A549 (cell line): ENCODE results near the gene TRAF3.

Experiments used
- CBX8 ChIP-seq: fragments of 200-600 bp; sonication (generic); IDR thresholded peaks from 2 replicates; pipeline ENCODE4 v1.6.1; 2016
- CEBPB ChIP-seq, 2 experiments: fragments of >200 bp in 1 of 2; sonication (Bioruptor Twin) in 1 of 2; formaldehyde crosslinking in 1 of 2; IDR thresholded peaks; 2 replicates each; pipeline ENCODE4 v1.6.1; 2012 to 2016
- CHD2 ChIP-seq: fragments of 150-350 bp; IDR thresholded peaks from 2 replicates; pipeline ENCODE4 v1.6.1; 2014; ENCODE audit warnings: low read length; ENCODE audit not compliant: partially characterized antibody
- CTCF ChIP-seq: fragments of >200 bp; sonication (Bioruptor Twin); formaldehyde crosslinking; IDR thresholded peaks from 3 replicates; pipeline ENCODE4 v1.5.1; 2016
- FOXS1 ChIP-seq: fragments of 250-450 bp; sonication (Bioruptor Pico); IDR thresholded peaks from 2 replicates; pipeline ENCODE4 v1.5.0; 2020; ENCODE audit warnings: mild to moderate bottlenecking, moderate library complexity
- HES2 ChIP-seq: fragments of >200 bp; sonication (Bioruptor Twin); formaldehyde crosslinking; IDR thresholded peaks from 2 replicates; pipeline ENCODE4 v1.6.1; 2016
- JUN ChIP-seq, 2 experiments: fragments of >200 bp; sonication (Bioruptor Twin); formaldehyde crosslinking; IDR thresholded peaks; 2 replicates in 1 of 2; 3 replicates in 1 of 2; pipeline ENCODE4 v1.6.1; 2016 to 2017
- JUNB ChIP-seq: fragments of >200 bp; sonication (Bioruptor Twin); formaldehyde crosslinking; IDR thresholded peaks from 2 replicates; pipeline ENCODE4 v1.6.1; 2016
- MAX ChIP-seq: IDR thresholded peaks from 2 replicates; pipeline ENCODE4 v1.6.1; 2012
- MYC ChIP-seq: IDR thresholded peaks from 2 replicates; pipeline ENCODE4 v1.6.1; 2012; ENCODE audit warnings: mild to moderate bottlenecking, inconsistent platforms, low read length, improper control_type of control experiment, borderline replicate concordance
- POLR2AphosphoS2 ChIP-seq: conservative IDR thresholded peaks from 2 replicates; pipeline ENCODE4 v1.6.1; 2012; ENCODE audit warnings: low read length, improper control_type of control experiment, inconsistent platforms
- RAD21 ChIP-seq, 2 experiments: fragments of >200 bp in 1 of 2; sonication (Bioruptor Twin) in 1 of 2; formaldehyde crosslinking in 1 of 2; IDR thresholded peaks in 1 of 2; conservative IDR thresholded peaks in 1 of 2; 2 replicates in 1 of 2; 3 replicates in 1 of 2; pipeline ENCODE4 v1.6.1; 2012 to 2018; ENCODE audit warnings: inconsistent platforms in 1 of 2
- RARB ChIP-seq: fragments of 250-450 bp; sonication (Bioruptor Pico); IDR thresholded peaks from 2 replicates; pipeline ENCODE4 v1.8.0; 2021; ENCODE audit warnings: mild to moderate bottlenecking, moderate library complexity
- ZC3H11A ChIP-seq: fragments of 450-650 bp; IDR thresholded peaks from 2 replicates; pipeline ENCODE4 v1.6.1; 2014; ENCODE audit warnings: antibody characterized with exemption, mild to moderate bottlenecking

- TF ChIP-seq CTCF (no peak), JUNB (no peak), HES2 (no peak), MYC (no peak), RAD21 (conservative IDR thresholded peaks at IDR 0.05 in 1 of 2, IDR thresholded peaks at IDR 0.05 in 1 of 2) (no peak), CBX8 (no peak), JUN (IDR thresholded peaks at IDR 0.05) (no peak), CHD2 (no peak), CEBPB (IDR thresholded peaks at IDR 0.05) (no peak), ZC3H11A (no peak), RARB (CRISPR knock-in tag) (no peak), MAX (0 out of 2 replicates have a peak, but pooled peaks have one; percentile 38), FOXS1 (no peak), POLR2AphosphoS2 (no peak)
Observed at GRCh38 chr14:102778338-102779083, 1.3 kb downstream of the TRAF3 start.
